Activated naive CD8-positive, alpha-beta T cell treated with anti-CD3 and anti-CD28 coated beads, Interleukin-2, amount 50 U/mL, for 24 hours (primary cell): ENCODE data around the gene CASK.

ENCODE experiments used
- ATAC-seq: fragments of 150-1000 bp; cut with Tn5 transposase; one replicate; pipeline ENCODE4 v1.10.0; 2021
- DNase-seq: peaks from one replicate; pipeline ENCODE4 v3.0.0; 2021
- H3K27ac Mint-ChIP-seq: one replicate; pipeline ENCODE4 v1.8.0; 2021; ENCODE audit warnings: mild to moderate bottlenecking, mixed read lengths
- H3K27me3 Mint-ChIP-seq: one replicate; pipeline ENCODE4 v1.8.0; 2021; ENCODE audit warnings: mixed read lengths
- H3K36me3 Mint-ChIP-seq: one replicate; pipeline ENCODE4 v1.8.0; 2021; ENCODE audit warnings: low read depth, mixed read lengths
- H3K4me1 Mint-ChIP-seq: one replicate; pipeline ENCODE4 v1.8.0; 2021; ENCODE audit warnings: mixed read lengths
- H3K4me3 Mint-ChIP-seq: one replicate; pipeline ENCODE4 v1.8.0; 2021; ENCODE audit warnings: mild to moderate bottlenecking, moderate library complexity, mixed read lengths
- H3K9me3 Mint-ChIP-seq: one replicate; pipeline ENCODE4 v1.8.0; 2021; ENCODE audit warnings: mixed read lengths

CASK gene

GRCh38 chrX:41825796-41826195 lies 97.6 kb downstream of the CASK start:
- Mint-ChIP-seq H3K27me3 (no peaks in the 10 kb centered on the region), H3K4me1 (peaks cover 14% of the 10 kb centered on the region)
- ATAC-seq = no peak

GRCh38 chrX:41824551-41824950 lies 98.8 kb downstream of the CASK start:
- DNase-seq = no peak
- no peak overlapping the region for H3K27ac Mint-ChIP-seq
- H3K9me3 Mint-ChIP-seq = peaks cover 4% of the 10 kb centered on the region
- peaks cover 11% of the 10 kb centered on the region for H3K36me3 Mint-ChIP-seq
- ATAC-seq = no peak
- peaks cover 11% of the 10 kb centered on the region for H3K4me1 Mint-ChIP-seq
- no peaks in the 10 kb centered on the region for H3K27me3 Mint-ChIP-seq
- H3K4me3 Mint-ChIP-seq = no peak overlapping the region

More at GRCh38 chrX:41825796-41826195, 97.6 kb downstream of the CASK start:
- Mint-ChIP-seq H3K36me3 (peaks cover 12% of the 10 kb centered on the region), H3K4me3 (no peak overlapping the region), H3K9me3 (peaks cover 4% of the 10 kb centered on the region), H3K27ac (no peak overlapping the region)
- no peak for DNase-seq

- Mint-ChIP-seq H3K4me3 (no peak overlapping the region), H3K36me3 (peaks cover 11% of the 10 kb centered on the region), H3K9me3 (peaks cover 4% of the 10 kb centered on the region), H3K4me1 (peaks cover 6% of the 10 kb centered on the region), H3K27me3 (no peaks in the 10 kb centered on the region), H3K27ac (no peak overlapping the region)
- DNase-seq = no peak
- ATAC-seq = no peak
Observed at GRCh38 chrX:41823402-41823801, 100.0 kb downstream of the CASK start.

- DNase-seq (no peak), ATAC-seq (no peak)
- Mint-ChIP-seq H3K36me3 (peaks cover 8% of the 10 kb centered on the region), H3K4me3 (no peak overlapping the region), H3K4me1 (peaks cover 6% of the 10 kb centered on the region), H3K9me3 (peaks cover 4% of the 10 kb centered on the region), H3K27ac (no peak overlapping the region), H3K27me3 (no peaks in the 10 kb centered on the region)
Observed at GRCh38 chrX:41822892-41823291, 100.5 kb downstream of the CASK start.

GRCh38 chrX:41808047-41808446 lies 115.3 kb downstream of the CASK start:
- H3K36me3 Mint-ChIP-seq = peaks cover 5% of the 10 kb centered on the region
- H3K9me3 Mint-ChIP-seq = peaks cover 3% of the 10 kb centered on the region
- no peak overlapping the region for H3K4me3 Mint-ChIP-seq
- peaks cover 13% of the 10 kb centered on the region for H3K4me1 Mint-ChIP-seq
- no peak for DNase-seq
- no peak overlapping the region for H3K27ac Mint-ChIP-seq
- ATAC-seq = no peak
- no peaks in the 10 kb centered on the region for H3K27me3 Mint-ChIP-seq

- H3K36me3 Mint-ChIP-seq = peaks cover 22% of the 10 kb centered on the region
- H3K4me3 Mint-ChIP-seq = no peak overlapping the region
- H3K27ac Mint-ChIP-seq = no peak overlapping the region
- H3K4me1 Mint-ChIP-seq = peaks cover 30% of the 10 kb centered on the region
- peaks cover 7% of the 10 kb centered on the region for H3K9me3 Mint-ChIP-seq
- no peaks in the 10 kb centered on the region for H3K27me3 Mint-ChIP-seq
- DNase-seq (no peak), ATAC-seq (no peak)
Observed at GRCh38 chrX:41802958-41803357, 120.4 kb downstream of the CASK start.

GRCh38 chrX:41799661-41800060 lies 123.7 kb downstream of the CASK start:
- DNase-seq (no peak), ATAC-seq (no peak)
- Mint-ChIP-seq H3K27ac (no peak overlapping the region), H3K9me3 (peaks cover 7% of the 10 kb centered on the region), H3K27me3 (no peaks in the 10 kb centered on the region), H3K4me1 (peaks cover 45% of the 10 kb centered on the region), H3K4me3 (no peak overlapping the region), H3K36me3 (peaks cover 22% of the 10 kb centered on the region)

- Mint-ChIP-seq H3K4me1 (peaks cover 39% of the 10 kb centered on the region), H3K9me3 (no peaks in the 10 kb centered on the region), H3K27me3 (no peaks in the 10 kb centered on the region), H3K4me3 (no peak overlapping the region), H3K27ac (no peak overlapping the region), H3K36me3 (peaks cover 7% of the 10 kb centered on the region)
- no peak for DNase-seq
- no peak for ATAC-seq
Observed at GRCh38 chrX:41796577-41796976, 126.8 kb downstream of the CASK start.

- Mint-ChIP-seq H3K4me3 (no peak overlapping the region), H3K27me3 (no peaks in the 10 kb centered on the region), H3K4me1 (peaks cover 39% of the 10 kb centered on the region), H3K9me3 (no peaks in the 10 kb centered on the region), H3K27ac (peak overlapping the region; percentile 29), H3K36me3 (peaks cover 3% of the 10 kb centered on the region)
- no peak for DNase-seq
- peak; percentile 7 for ATAC-seq
Observed at GRCh38 chrX:41796046-41796445, 127.3 kb downstream of the CASK start.

- DNase-seq (no peak), ATAC-seq (no peak)
- H3K27me3 Mint-ChIP-seq = no peaks in the 10 kb centered on the region
- H3K4me3 Mint-ChIP-seq = no peak overlapping the region
- H3K4me1 Mint-ChIP-seq = peaks cover 23% of the 10 kb centered on the region
- no peaks in the 10 kb centered on the region for H3K9me3 Mint-ChIP-seq
- no peak overlapping the region for H3K27ac Mint-ChIP-seq
- peaks cover 9% of the 10 kb centered on the region for H3K36me3 Mint-ChIP-seq
Observed at GRCh38 chrX:41789374-41789773, 134.0 kb downstream of the CASK start.

- Mint-ChIP-seq H3K4me3 (no peak overlapping the region), H3K4me1 (peaks cover 33% of the 10 kb centered on the region), H3K36me3 (peaks cover 9% of the 10 kb centered on the region), H3K27ac (no peak overlapping the region), H3K27me3 (no peaks in the 10 kb centered on the region), H3K9me3 (no peaks in the 10 kb centered on the region)
- ATAC-seq (peak; percentile 10), DNase-seq (no peak)
Observed at GRCh38 chrX:41785685-41786084, 137.7 kb downstream of the CASK start.

- H3K4me3 Mint-ChIP-seq = no peak overlapping the region
- no peak for DNase-seq
- H3K27me3 Mint-ChIP-seq = no peaks in the 10 kb centered on the region
- H3K4me1 Mint-ChIP-seq = peaks cover 18% of the 10 kb centered on the region
- H3K36me3 Mint-ChIP-seq = peaks cover 7% of the 10 kb centered on the region
- no peaks in the 10 kb centered on the region for H3K9me3 Mint-ChIP-seq
- no peak overlapping the region for H3K27ac Mint-ChIP-seq
- ATAC-seq = no peak
Observed at GRCh38 chrX:41781500-41781899, 141.9 kb downstream of the CASK start.

GRCh38 chrX:41779941-41780340 lies 143.4 kb downstream of the CASK start:
- H3K36me3 Mint-ChIP-seq = no peaks in the 10 kb centered on the region
- no peak for DNase-seq
- ATAC-seq = no peak
- peaks cover 11% of the 10 kb centered on the region for H3K4me1 Mint-ChIP-seq
- no peak overlapping the region for H3K27ac Mint-ChIP-seq
- H3K4me3 Mint-ChIP-seq = no peak overlapping the region
- H3K27me3 Mint-ChIP-seq = no peaks in the 10 kb centered on the region
- no peaks in the 10 kb centered on the region for H3K9me3 Mint-ChIP-seq

- no peaks in the 10 kb centered on the region for H3K27me3 Mint-ChIP-seq
- DNase-seq = no peak
- no peaks in the 10 kb centered on the region for H3K36me3 Mint-ChIP-seq
- H3K9me3 Mint-ChIP-seq = no peaks in the 10 kb centered on the region
- H3K27ac Mint-ChIP-seq = no peak overlapping the region
- no peak for ATAC-seq
- no peak overlapping the region for H3K4me3 Mint-ChIP-seq
- peaks cover 11% of the 10 kb centered on the region for H3K4me1 Mint-ChIP-seq
Observed at GRCh38 chrX:41779030-41779564, 144.3 kb downstream of the CASK start.

GRCh38 chrX:41761702-41762101 lies 161.7 kb downstream of the CASK start:
- no peak overlapping the region for H3K4me3 Mint-ChIP-seq
- DNase-seq (no peak), ATAC-seq (no peak)
- H3K4me1 Mint-ChIP-seq = peaks cover 4% of the 10 kb centered on the region
- no peaks in the 10 kb centered on the region for H3K27me3 Mint-ChIP-seq
- H3K9me3 Mint-ChIP-seq = no peaks in the 10 kb centered on the region
- no peak overlapping the region for H3K27ac Mint-ChIP-seq
- H3K36me3 Mint-ChIP-seq = no peaks in the 10 kb centered on the region

GRCh38 chrX:41761169-41761568 lies 162.2 kb downstream of the CASK start:
- no peak overlapping the region for H3K4me3 Mint-ChIP-seq
- no peak for ATAC-seq
- no peaks in the 10 kb centered on the region for H3K27me3 Mint-ChIP-seq

More at GRCh38 chrX:41761169-41761568, 162.2 kb downstream of the CASK start:
- no peak for DNase-seq
- Mint-ChIP-seq H3K4me1 (peaks cover 4% of the 10 kb centered on the region), H3K27ac (no peak overlapping the region), H3K36me3 (no peaks in the 10 kb centered on the region), H3K9me3 (no peaks in the 10 kb centered on the region)
